Mucosa of stomach (tissue), 1 donor: ENCODE measurements around the gene KRR1.
"Not testable (repeated sequence)": the region's sequence is repeated elsewhere in the genome, so short reads cannot be mapped to it uniquely, and the experiment has no call there.

ENCODE experiments used
- H3K27me3 ChIP-seq: one replicate; pipeline ENCODE4 v1.7.0; 2013; ENCODE audit warnings: mild to moderate bottlenecking, low read length; ENCODE audit not compliant: control insufficient read depth, insufficient read depth
- H3K36me3 ChIP-seq: one replicate; pipeline ENCODE4 v1.7.0; 2013; ENCODE audit warnings: low read length; ENCODE audit not compliant: control insufficient read depth, insufficient read depth
- H3K4me1 ChIP-seq: one replicate; pipeline ENCODE4 v1.7.0; 2013; ENCODE audit warnings: mild to moderate bottlenecking, low read length; ENCODE audit not compliant: control insufficient read depth, insufficient read depth
- H3K4me3 ChIP-seq: one replicate; pipeline ENCODE4 v1.7.0; 2013; ENCODE audit warnings: low read length
- H3K9ac ChIP-seq: one replicate; pipeline ENCODE4 v1.7.0; 2013; ENCODE audit warnings: mild to moderate bottlenecking, low read length, moderate library complexity
- H3K9me3 ChIP-seq: one replicate; pipeline ENCODE4 v1.7.0; 2013; ENCODE audit warnings: mild to moderate bottlenecking, low read length, moderate library complexity; ENCODE audit not compliant: control insufficient read depth
- donor health status: Pancreatic carcinoma.

The KRR1 gene

GRCh38 chr12:75545636-75546035 lies 34.2 kb upstream of the KRR1 start:
- Histone ChIP-seq H3K36me3 (no peaks in the 10 kb centered on the region), H3K27me3 (no peaks in the 10 kb centered on the region), H3K4me1 (peaks cover 2% of the 10 kb centered on the region), H3K9ac (no peak overlapping the region), H3K4me3 (no peak overlapping the region), H3K9me3 (no peaks in the 10 kb centered on the region)

GRCh38 chr12:75543529-75543928 lies 32.1 kb upstream of the KRR1 start:
- Histone ChIP-seq H3K4me1 (no peaks in the 10 kb centered on the region), H3K9ac (no peak overlapping the region), H3K9me3 (no peaks in the 10 kb centered on the region), H3K27me3 (no peaks in the 10 kb centered on the region), H3K36me3 (no peaks in the 10 kb centered on the region), H3K4me3 (no peak overlapping the region)

- no peak overlapping the region for H3K9ac ChIP-seq
- no peak overlapping the region for H3K4me3 ChIP-seq
- no peaks in the 10 kb centered on the region for H3K36me3 ChIP-seq
- H3K4me1 ChIP-seq: no peaks in the 10 kb centered on the region
- no peaks in the 10 kb centered on the region for H3K27me3 ChIP-seq
- no peaks in the 10 kb centered on the region for H3K9me3 ChIP-seq
Measured at GRCh38 chr12:75542942-75543341, 31.5 kb upstream of the KRR1 start.

- Histone ChIP-seq H3K9ac (no peak overlapping the region), H3K9me3 (no peaks in the 10 kb centered on the region), H3K4me3 (no peak overlapping the region), H3K36me3 (no peaks in the 10 kb centered on the region), H3K4me1 (no peaks in the 10 kb centered on the region), H3K27me3 (no peaks in the 10 kb centered on the region)
Measured at GRCh38 chr12:75539889-75540288, 28.5 kb upstream of the KRR1 start.

- Histone ChIP-seq H3K9me3 (no peaks in the 10 kb centered on the region), H3K4me3 (no peak overlapping the region), H3K27me3 (no peaks in the 10 kb centered on the region), H3K4me1 (no peaks in the 10 kb centered on the region), H3K36me3 (no peaks in the 10 kb centered on the region), H3K9ac (no peak overlapping the region)
Measured at GRCh38 chr12:75533239-75533638, 21.8 kb upstream of the KRR1 start.

- Histone ChIP-seq H3K9me3 (no peaks in the 10 kb centered on the region), H3K9ac (no peak overlapping the region), H3K4me3 (no peak overlapping the region), H3K36me3 (no peaks in the 10 kb centered on the region), H3K4me1 (no peaks in the 10 kb centered on the region), H3K27me3 (no peaks in the 10 kb centered on the region)
Measured at GRCh38 chr12:75529826-75530225, 18.4 kb upstream of the KRR1 start.

GRCh38 chr12:75529316-75529715 lies 17.9 kb upstream of the KRR1 start:
- no peaks in the 10 kb centered on the region for H3K4me1 ChIP-seq
- no peaks in the 10 kb centered on the region for H3K27me3 ChIP-seq
- no peak overlapping the region for H3K4me3 ChIP-seq
- H3K36me3 ChIP-seq: no peaks in the 10 kb centered on the region
- no peaks in the 10 kb centered on the region for H3K9me3 ChIP-seq
- no peak overlapping the region for H3K9ac ChIP-seq

- no peaks in the 10 kb centered on the region for H3K9me3 ChIP-seq
- H3K9ac ChIP-seq: no peak overlapping the region
- H3K4me1 ChIP-seq: no peaks in the 10 kb centered on the region
- H3K36me3 ChIP-seq: no peaks in the 10 kb centered on the region
- no peaks in the 10 kb centered on the region for H3K27me3 ChIP-seq
- no peak overlapping the region for H3K4me3 ChIP-seq
Measured at GRCh38 chr12:75528692-75529091, 17.3 kb upstream of the KRR1 start.

- no peaks in the 10 kb centered on the region for H3K9me3 ChIP-seq
- no peaks in the 10 kb centered on the region for H3K36me3 ChIP-seq
- H3K27me3 ChIP-seq: no peaks in the 10 kb centered on the region
- H3K4me1 ChIP-seq: no peaks in the 10 kb centered on the region
- H3K4me3 ChIP-seq: no peak overlapping the region
- H3K9ac ChIP-seq: no peak overlapping the region
Measured at GRCh38 chr12:75528272-75528671, 16.9 kb upstream of the KRR1 start.

GRCh38 chr12:75526655-75527511 lies 15.5 kb upstream of the KRR1 start:
- Histone ChIP-seq H3K4me1 (no peaks in the 10 kb centered on the region), H3K9me3 (no peaks in the 10 kb centered on the region), H3K9ac (no peak overlapping the region), H3K4me3 (no peak overlapping the region), H3K36me3 (no peaks in the 10 kb centered on the region), H3K27me3 (no peaks in the 10 kb centered on the region)

GRCh38 chr12:75525263-75525662 lies 13.9 kb upstream of the KRR1 start:
- Histone ChIP-seq H3K4me3 (no peak overlapping the region), H3K9me3 (no peaks in the 10 kb centered on the region), H3K36me3 (no peaks in the 10 kb centered on the region), H3K4me1 (no peaks in the 10 kb centered on the region), H3K27me3 (no peaks in the 10 kb centered on the region), H3K9ac (no peak overlapping the region)

- not testable (repeated sequence) for H3K9ac ChIP-seq, H3K4me1 ChIP-seq, H3K9me3 ChIP-seq, H3K4me3 ChIP-seq, H3K27me3 ChIP-seq, H3K36me3 ChIP-seq
Measured at GRCh38 chr12:75522124-75522523, 10.7 kb upstream of the KRR1 start.

- H3K9ac ChIP-seq, H3K27me3 ChIP-seq, H3K36me3 ChIP-seq, H3K9me3 ChIP-seq, H3K4me3 ChIP-seq, H3K4me1 ChIP-seq: not testable (repeated sequence)
Measured at GRCh38 chr12:75521224-75521623, 9.8 kb upstream of the KRR1 start.
